Fibroblast of villous mesenchyme (primary cell): ENCODE measurements around the gene RPL13. TPM values are rescaled to one million over a fixed set of nuclear protein-coding genes. Genes with fewer than 3 reads are reported as not detected.

Source experiments
- DNase-seq: peaks from one replicate; pipeline ENCODE4 v3.0.0-alpha.2; 2010; ENCODE audit warnings: low read depth
- H3K4me3 ChIP-seq: 2 replicates; pipeline ENCODE4 v1.5.1; 2011; ENCODE audit warnings: low read depth, mild to moderate bottlenecking, low read length
- CTCF ChIP-seq: IDR thresholded peaks from 2 replicates; pipeline ENCODE4 v1.5.1; 2012; ENCODE audit warnings: low read depth, mild to moderate bottlenecking, low read length; ENCODE audit not compliant: insufficient read depth
- total RNA-seq: library from RNA; depleted of rRNA; stranded (reverse); fragments of >200 nt; gene quantifications from 2 replicates; pipeline ENCODE4 v1.2.3, GENCODE V29; 2012

Gene RPL13
- total RNA-seq, 1 donor = 1,832 TPM

GRCh38 chr16:89602952-89603590 lies 42.6 kb downstream of the RPL13 start:
- H3K4me3 ChIP-seq = no peak overlapping the region
- TF ChIP-seq CTCF = no peak
- no peak for DNase-seq

- no peak overlapping the region for H3K4me3 ChIP-seq
- TF ChIP-seq CTCF = no peak
- no peak for DNase-seq
Observed at GRCh38 chr16:89604764-89605163, 44.3 kb downstream of the RPL13 start.

GRCh38 chr16:89605186-89605970 lies 44.9 kb downstream of the RPL13 start:
- H3K4me3 ChIP-seq = no peak overlapping the region
- TF ChIP-seq CTCF = no peak
- DNase-seq = no peak

GRCh38 chr16:89606006-89606405 lies 45.5 kb downstream of the RPL13 start:
- no peak for TF ChIP-seq CTCF
- DNase-seq = no peak
- no peak overlapping the region for H3K4me3 ChIP-seq

- no peak overlapping the region for H3K4me3 ChIP-seq
- no peak for TF ChIP-seq CTCF
- DNase-seq = no peak
Observed at GRCh38 chr16:89607453-89607852, 47.0 kb downstream of the RPL13 start.

GRCh38 chr16:89607937-89608740 lies 47.7 kb downstream of the RPL13 start:
- no peak for DNase-seq
- TF ChIP-seq CTCF = no peak
- H3K4me3 ChIP-seq = no peak overlapping the region
